ENCODE results near the gene SS18L1.

DNA sequence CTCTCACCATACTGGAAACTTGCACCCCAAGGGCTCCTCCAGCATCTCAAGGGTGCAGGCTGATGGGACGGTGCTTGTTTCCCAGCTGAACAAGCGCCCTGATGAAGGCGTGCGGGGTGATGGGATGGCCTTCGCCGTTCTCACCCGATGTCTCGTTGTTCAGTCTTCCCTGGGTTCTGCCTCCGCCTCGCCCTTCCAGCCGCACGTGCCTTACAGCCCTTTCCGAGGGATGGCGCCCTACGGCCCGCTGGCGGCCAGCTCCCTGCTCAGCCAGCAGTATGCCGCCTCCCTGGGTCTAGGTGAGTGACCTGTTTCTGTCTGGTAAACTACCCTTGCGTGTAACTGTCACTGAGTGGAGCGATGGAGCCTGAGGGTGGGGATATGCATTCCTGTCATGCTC lies 17.4 kb upstream of the SS18L1 start:
- TF ChIP-seq, protein P1, sequence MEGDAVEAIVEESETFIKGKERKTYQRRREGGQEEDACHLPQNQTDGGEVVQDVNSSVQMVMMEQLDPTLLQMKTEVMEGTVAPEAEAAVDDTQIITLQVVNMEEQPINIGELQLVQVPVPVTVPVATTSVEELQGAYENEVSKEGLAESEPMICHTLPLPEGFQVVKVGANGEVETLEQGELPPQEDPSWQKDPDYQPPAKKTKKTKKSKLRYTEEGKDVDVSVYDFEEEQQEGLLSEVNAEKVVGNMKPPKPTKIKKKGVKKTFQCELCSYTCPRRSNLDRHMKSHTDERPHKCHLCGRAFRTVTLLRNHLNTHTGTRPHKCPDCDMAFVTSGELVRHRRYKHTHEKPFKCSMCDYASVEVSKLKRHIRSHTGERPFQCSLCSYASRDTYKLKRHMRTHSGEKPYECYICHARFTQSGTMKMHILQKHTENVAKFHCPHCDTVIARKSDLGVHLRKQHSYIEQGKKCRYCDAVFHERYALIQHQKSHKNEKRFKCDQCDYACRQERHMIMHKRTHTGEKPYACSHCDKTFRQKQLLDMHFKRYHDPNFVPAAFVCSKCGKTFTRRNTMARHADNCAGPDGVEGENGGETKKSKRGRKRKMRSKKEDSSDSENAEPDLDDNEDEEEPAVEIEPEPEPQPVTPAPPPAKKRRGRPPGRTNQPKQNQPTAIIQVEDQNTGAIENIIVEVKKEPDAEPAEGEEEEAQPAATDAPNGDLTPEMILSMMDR (conservative IDR thresholded peaks at IDR 0.05; ENCODE audit: low read depth in 2 of 2), result no peak
- TF ChIP-seq POLR2AphosphoS5 (IDR thresholded peaks at IDR 0.05; ENCODE audit: low read depth), result no peak
- TF ChIP-seq, protein P2, sequence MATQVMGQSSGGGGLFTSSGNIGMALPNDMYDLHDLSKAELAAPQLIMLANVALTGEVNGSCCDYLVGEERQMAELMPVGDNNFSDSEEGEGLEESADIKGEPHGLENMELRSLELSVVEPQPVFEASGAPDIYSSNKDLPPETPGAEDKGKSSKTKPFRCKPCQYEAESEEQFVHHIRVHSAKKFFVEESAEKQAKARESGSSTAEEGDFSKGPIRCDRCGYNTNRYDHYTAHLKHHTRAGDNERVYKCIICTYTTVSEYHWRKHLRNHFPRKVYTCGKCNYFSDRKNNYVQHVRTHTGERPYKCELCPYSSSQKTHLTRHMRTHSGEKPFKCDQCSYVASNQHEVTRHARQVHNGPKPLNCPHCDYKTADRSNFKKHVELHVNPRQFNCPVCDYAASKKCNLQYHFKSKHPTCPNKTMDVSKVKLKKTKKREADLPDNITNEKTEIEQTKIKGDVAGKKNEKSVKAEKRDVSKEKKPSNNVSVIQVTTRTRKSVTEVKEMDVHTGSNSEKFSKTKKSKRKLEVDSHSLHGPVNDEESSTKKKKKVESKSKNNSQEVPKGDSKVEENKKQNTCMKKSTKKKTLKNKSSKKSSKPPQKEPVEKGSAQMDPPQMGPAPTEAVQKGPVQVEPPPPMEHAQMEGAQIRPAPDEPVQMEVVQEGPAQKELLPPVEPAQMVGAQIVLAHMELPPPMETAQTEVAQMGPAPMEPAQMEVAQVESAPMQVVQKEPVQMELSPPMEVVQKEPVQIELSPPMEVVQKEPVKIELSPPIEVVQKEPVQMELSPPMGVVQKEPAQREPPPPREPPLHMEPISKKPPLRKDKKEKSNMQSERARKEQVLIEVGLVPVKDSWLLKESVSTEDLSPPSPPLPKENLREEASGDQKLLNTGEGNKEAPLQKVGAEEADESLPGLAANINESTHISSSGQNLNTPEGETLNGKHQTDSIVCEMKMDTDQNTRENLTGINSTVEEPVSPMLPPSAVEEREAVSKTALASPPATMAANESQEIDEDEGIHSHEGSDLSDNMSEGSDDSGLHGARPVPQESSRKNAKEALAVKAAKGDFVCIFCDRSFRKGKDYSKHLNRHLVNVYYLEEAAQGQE (IDR thresholded peaks at IDR 0.05; ENCODE audit: unreplicated experiment), result no peak
- no peak for TF ChIP-seq EZH2 (IDR thresholded peaks at IDR 0.05; ENCODE audit: low read depth, unreplicated experiment)
- TF ChIP-seq, protein P3, sequence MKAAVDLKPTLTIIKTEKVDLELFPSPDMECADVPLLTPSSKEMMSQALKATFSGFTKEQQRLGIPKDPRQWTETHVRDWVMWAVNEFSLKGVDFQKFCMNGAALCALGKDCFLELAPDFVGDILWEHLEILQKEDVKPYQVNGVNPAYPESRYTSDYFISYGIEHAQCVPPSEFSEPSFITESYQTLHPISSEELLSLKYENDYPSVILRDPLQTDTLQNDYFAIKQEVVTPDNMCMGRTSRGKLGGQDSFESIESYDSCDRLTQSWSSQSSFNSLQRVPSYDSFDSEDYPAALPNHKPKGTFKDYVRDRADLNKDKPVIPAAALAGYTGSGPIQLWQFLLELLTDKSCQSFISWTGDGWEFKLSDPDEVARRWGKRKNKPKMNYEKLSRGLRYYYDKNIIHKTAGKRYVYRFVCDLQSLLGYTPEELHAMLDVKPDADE (IDR thresholded peaks at IDR 0.05), result no peak
- TF ChIP-seq EZH2phosphoT487 (IDR thresholded peaks at IDR 0.05; ENCODE audit: unreplicated experiment), result no peak
- no peak for TF ChIP-seq NANOG (IDR thresholded peaks at IDR 0.05; ENCODE audit: borderline replicate concordance)
- TF ChIP-seq CREB1 (CRISPR knock-in tag; IDR thresholded peaks at IDR 0.05; ENCODE audit: low read depth), result no peak
- TF ChIP-seq, protein P4, sequence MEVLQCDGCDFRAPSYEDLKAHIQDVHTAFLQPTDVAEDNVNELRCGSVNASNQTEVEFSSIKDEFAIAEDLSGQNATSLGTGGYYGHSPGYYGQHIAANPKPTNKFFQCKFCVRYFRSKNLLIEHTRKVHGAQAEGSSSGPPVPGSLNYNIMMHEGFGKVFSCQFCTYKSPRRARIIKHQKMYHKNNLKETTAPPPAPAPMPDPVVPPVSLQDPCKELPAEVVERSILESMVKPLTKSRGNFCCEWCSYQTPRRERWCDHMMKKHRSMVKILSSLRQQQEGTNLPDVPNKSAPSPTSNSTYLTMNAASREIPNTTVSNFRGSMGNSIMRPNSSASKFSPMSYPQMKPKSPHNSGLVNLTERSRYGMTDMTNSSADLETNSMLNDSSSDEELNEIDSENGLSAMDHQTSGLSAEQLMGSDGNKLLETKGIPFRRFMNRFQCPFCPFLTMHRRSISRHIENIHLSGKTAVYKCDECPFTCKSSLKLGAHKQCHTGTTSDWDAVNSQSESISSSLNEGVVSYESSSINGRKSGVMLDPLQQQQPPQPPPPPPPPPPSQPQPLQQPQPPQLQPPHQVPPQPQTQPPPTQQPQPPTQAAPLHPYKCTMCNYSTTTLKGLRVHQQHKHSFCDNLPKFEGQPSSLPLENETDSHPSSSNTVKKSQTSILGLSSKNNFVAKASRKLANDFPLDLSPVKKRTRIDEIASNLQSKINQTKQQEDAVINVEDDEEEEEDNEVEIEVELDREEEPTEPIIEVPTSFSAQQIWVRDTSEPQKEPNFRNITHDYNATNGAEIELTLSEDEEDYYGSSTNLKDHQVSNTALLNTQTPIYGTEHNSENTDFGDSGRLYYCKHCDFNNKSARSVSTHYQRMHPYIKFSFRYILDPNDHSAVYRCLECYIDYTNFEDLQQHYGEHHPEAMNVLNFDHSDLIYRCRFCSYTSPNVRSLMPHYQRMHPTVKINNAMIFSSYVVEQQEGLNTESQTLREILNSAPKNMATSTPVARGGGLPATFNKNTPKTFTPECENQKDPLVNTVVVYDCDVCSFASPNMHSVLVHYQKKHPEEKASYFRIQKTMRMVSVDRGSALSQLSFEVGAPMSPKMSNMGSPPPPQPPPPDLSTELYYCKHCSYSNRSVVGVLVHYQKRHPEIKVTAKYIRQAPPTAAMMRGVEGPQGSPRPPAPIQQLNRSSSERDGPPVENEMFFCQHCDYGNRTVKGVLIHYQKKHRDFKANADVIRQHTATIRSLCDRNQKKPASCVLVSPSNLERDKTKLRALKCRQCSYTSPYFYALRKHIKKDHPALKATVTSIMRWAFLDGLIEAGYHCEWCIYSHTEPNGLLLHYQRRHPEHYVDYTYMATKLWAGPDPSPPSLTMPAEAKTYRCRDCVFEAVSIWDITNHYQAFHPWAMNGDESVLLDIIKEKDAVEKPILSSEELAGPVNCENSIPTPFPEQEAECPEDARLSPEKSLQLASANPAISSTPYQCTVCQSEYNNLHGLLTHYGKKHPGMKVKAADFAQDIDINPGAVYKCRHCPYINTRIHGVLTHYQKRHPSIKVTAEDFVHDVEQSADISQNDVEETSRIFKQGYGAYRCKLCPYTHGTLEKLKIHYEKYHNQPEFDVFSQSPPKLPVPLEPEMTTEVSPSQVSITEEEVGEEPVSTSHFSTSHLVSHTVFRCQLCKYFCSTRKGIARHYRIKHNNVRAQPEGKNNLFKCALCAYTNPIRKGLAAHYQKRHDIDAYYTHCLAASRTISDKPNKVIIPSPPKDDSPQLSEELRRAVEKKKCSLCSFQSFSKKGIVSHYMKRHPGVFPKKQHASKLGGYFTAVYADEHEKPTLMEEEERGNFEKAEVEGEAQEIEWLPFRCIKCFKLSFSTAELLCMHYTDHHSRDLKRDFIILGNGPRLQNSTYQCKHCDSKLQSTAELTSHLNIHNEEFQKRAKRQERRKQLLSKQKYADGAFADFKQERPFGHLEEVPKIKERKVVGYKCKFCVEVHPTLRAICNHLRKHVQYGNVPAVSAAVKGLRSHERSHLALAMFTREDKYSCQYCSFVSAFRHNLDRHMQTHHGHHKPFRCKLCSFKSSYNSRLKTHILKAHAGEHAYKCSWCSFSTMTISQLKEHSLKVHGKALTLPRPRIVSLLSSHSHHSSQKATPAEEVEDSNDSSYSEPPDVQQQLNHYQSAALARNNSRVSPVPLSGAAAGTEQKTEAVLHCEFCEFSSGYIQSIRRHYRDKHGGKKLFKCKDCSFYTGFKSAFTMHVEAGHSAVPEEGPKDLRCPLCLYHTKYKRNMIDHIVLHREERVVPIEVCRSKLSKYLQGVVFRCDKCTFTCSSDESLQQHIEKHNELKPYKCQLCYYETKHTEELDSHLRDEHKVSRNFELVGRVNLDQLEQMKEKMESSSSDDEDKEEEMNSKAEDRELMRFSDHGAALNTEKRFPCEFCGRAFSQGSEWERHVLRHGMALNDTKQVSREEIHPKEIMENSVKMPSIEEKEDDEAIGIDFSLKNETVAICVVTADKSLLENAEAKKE (CRISPR knock-in tag; IDR thresholded peaks at IDR 0.05), result no peak
